HUES6 (cell line): ENCODE data around the gene MTFP1.
A peak's percentile ranks its signal among the peaks of the same experiment; 100 is the strongest.
"Not testable (repeated sequence)": the region's sequence is repeated elsewhere in the genome, so short reads cannot be mapped to it uniquely, and the experiment has no call there.

Source experiments
- H3K27ac ChIP-seq: 2 replicates; pipeline ENCODE4 v1.7.0; 2013; ENCODE audit warnings: low read depth, mild to moderate bottlenecking, low read length, inconsistent platforms
- H3K27me3 ChIP-seq: 2 replicates; pipeline ENCODE4 v1.6.1; 2013; ENCODE audit warnings: low read length; ENCODE audit not compliant: control insufficient read depth, insufficient read depth
- H3K36me3 ChIP-seq: 2 replicates; pipeline ENCODE4 v1.6.1; 2013; ENCODE audit warnings: low read length; ENCODE audit not compliant: control insufficient read depth, insufficient read depth
- H3K4me1 ChIP-seq: 2 replicates; pipeline ENCODE4 v1.6.1; 2013; ENCODE audit warnings: low read length; ENCODE audit not compliant: control insufficient read depth, insufficient read depth
- H3K4me3 ChIP-seq: 2 replicates; pipeline ENCODE4 v1.5.1; 2013; ENCODE audit warnings: low read depth, low read length
- H3K9ac ChIP-seq: one replicate; pipeline ENCODE4 v1.6.1; 2013; ENCODE audit warnings: mild to moderate bottlenecking, low read length
- H3K9me3 ChIP-seq: 2 replicates; pipeline ENCODE4 v1.6.1; 2013; ENCODE audit warnings: low read depth, low read length; ENCODE audit not compliant: control insufficient read depth, insufficient read depth

The MTFP1 gene

DNA sequence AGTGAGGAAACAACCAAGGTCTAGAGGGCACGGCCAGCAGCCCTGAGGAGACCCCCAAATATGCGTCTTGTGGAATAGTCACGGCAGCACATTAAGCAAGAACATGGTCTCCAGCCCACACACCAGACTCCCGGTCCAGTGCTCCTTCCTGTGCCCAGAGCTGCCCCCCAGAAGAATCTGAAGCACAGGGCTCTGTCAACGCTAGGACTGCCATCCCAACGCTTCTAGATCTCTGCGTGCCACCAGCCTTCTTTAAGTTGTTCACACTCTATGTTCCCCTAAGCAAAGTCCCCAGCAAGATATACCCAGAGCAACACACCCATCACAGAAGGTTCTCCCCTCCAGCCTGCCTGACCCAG lies 32.3 kb upstream of the MTFP1 start:
- Histone ChIP-seq H3K27ac (no peak overlapping the region), H3K4me1 (peaks cover 30% of the 10 kb centered on the region), H3K36me3 (no peaks in the 10 kb centered on the region), H3K4me3 (no peak overlapping the region), H3K9me3 (peaks cover 12% of the 10 kb centered on the region), H3K27me3 (peaks cover 28% of the 10 kb centered on the region), H3K9ac (no peak overlapping the region)

DNA sequence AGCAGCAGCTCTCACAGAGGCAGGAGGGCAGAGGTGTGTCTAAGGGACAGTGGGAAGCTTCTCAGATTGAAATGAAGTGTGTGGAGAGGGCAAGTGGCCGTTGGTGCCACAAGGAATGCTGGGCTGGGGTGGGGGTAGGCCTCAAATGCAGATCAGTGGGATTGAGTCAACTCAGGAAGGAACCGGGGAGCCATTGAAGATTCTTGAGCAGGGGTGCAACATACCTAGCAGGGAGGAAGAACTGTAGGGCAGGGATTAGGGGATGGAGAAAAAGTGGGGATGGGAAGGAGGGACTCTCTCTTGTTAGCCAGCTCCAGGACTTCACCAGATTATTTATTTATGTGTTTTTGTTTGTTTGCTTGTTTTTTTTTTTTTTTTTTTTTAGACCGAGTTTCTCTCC lies 31.7 kb upstream of the MTFP1 start:
- Histone ChIP-seq H3K9ac (no peak overlapping the region), H3K27me3 (peaks cover 34% of the 10 kb centered on the region), H3K27ac (no peak overlapping the region), H3K36me3 (no peaks in the 10 kb centered on the region), H3K4me1 (peaks cover 36% of the 10 kb centered on the region), H3K4me3 (no peak overlapping the region), H3K9me3 (peaks cover 12% of the 10 kb centered on the region)

DNA sequence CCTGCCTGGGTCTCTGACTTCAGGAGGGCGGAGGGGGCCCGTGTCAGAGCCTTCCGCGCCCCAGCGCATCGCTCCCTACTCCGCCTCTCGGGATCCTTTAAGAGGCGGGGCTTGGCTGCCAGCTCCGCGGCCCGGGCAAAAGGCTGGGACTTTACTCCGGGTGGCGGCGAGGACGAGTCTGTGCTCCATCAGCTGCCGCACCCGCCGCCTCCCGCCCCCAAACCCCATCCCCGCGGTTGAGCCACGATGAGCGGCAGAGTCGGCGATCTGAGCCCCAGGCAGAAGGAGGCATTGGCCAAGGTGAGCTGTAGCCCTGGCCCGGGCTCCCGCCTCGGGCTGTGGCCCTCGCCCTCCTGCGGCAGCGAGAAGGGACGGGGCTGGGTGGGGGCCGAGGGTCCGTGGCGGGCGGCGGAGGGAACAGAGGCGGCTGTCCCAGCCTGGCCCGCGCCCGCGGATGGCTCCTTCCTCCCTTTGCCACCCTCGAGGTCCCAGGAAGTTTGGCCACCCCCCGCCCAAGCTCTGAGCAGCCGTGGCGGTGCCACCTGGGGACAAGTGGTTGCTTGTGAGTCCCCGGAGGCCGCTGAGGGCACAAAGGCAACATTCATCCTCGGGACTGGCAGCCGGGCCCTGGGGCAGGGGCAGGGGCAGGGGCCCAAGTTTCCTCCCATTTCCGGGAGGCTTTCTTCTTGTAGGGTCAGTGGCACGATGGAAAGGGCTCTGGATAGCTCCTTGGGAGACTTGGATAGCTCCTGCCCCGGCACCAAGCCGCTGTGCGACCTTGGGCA lies 28.5 kb upstream of the MTFP1 start, which contains the start of gene SEC14L2:
TSS of gene SEC14L2 (plus strand) at position 148 of the 785 bp plus-strand sequence. CDS start at position 247, 99 bp downstream.
- Histone ChIP-seq H3K4me1 (peaks cover 36% of the 10 kb centered on the region), H3K9ac (no peak within 1 kb of the TSS), H3K36me3 (no peaks in the 10 kb centered on the region), H3K27ac (no peak within 1 kb of the TSS), H3K27me3 (peaks cover 37% of the 10 kb centered on the region), H3K9me3 (no peaks in the 10 kb centered on the region), H3K4me3 (peak within 1 kb of the TSS; percentile 75)

GRCh38 chr22:30397656-30398635 lies 27.6 kb upstream of the MTFP1 start:
- no peak overlapping the region for H3K9ac ChIP-seq
- H3K36me3 ChIP-seq: no peaks in the 10 kb centered on the region
- H3K4me1 ChIP-seq: peaks cover 34% of the 10 kb centered on the region
- H3K27ac ChIP-seq: no peak overlapping the region
- peaks cover 37% of the 10 kb centered on the region for H3K27me3 ChIP-seq
- no peaks in the 10 kb centered on the region for H3K9me3 ChIP-seq
- H3K4me3 ChIP-seq: peak overlapping the region; percentile 75

GRCh38 chr22:30398685-30399680 lies 26.6 kb upstream of the MTFP1 start:
- Histone ChIP-seq H3K4me3 (no peak overlapping the region; the same call in 1 of the 2 replicates), H3K36me3 (no peaks in the 10 kb centered on the region), H3K27me3 (peaks cover 37% of the 10 kb centered on the region), H3K9me3 (no peaks in the 10 kb centered on the region), H3K4me1 (peaks cover 29% of the 10 kb centered on the region), H3K9ac (no peak overlapping the region), H3K27ac (no peak overlapping the region)

DNA sequence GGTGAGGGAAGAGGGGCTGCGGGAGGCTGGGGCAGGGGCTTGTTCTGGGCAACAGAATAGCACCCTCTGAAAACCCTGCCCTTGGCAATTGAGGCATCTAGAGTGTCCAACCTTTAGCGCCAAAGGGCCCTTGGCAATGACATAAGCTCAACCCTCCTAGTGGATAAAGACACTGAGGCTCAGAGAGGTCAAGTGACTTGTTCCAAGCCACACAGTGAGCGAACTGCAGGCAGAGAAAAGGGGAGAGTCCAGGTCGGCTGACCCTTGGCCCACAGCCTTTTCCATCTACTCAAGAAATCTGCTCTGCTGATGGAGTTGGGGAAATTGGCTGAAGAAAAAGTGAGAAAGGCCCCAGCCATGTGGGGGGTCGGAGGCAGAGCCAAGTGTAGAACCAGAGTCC lies 25.9 kb upstream of the MTFP1 start:
- Histone ChIP-seq H3K9ac (no peak overlapping the region), H3K36me3 (no peaks in the 10 kb centered on the region), H3K9me3 (no peaks in the 10 kb centered on the region), H3K4me1 (peaks cover 29% of the 10 kb centered on the region), H3K27me3 (peaks cover 37% of the 10 kb centered on the region), H3K27ac (no peak overlapping the region), H3K4me3 (no peak overlapping the region)

DNA sequence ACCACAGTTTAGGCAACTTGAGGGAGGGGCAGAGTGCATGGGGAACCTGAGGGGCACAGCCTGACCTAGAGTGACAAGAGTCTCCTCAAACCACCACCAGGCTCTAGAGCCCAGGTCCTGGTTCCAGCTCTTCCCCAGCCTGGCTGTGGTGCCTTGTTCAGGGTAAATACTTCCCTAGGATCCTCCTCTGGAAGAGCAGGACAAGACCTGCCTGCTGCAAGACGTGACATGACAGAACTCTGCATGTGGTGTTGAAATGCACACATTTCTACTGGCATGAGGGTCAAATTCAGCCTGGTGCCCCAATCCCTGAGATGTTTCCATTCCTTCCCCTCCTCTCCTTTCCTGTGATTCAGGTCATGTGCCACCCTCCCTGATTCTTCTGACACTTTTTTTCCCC lies 25.4 kb upstream of the MTFP1 start:
- Histone ChIP-seq H3K4me1 (peaks cover 29% of the 10 kb centered on the region), H3K27ac (no peak overlapping the region), H3K9me3 (no peaks in the 10 kb centered on the region), H3K4me3 (no peak overlapping the region), H3K9ac (no peak overlapping the region), H3K27me3 (peaks cover 37% of the 10 kb centered on the region), H3K36me3 (no peaks in the 10 kb centered on the region)

DNA sequence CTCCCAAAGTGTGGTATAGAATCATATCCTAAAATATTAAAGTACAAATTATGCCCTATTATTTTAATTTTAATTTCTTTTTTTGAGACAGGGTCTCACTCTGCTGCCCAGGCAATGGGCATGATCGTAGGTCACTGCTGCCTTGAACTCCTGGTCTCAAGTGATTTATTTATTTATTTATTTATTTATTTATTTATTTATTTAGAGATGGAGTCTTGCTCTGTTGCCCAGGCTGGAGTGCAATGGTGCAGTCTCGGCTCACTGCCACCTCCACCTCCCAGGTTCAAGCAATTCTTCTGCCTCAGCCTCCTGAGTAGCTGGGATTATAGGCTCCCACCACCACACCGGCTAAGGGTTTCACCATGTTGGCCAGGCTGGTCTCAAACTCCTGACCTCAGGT lies 24.5 kb upstream of the MTFP1 start:
- peaks cover 29% of the 10 kb centered on the region for H3K4me1 ChIP-seq

DNA sequence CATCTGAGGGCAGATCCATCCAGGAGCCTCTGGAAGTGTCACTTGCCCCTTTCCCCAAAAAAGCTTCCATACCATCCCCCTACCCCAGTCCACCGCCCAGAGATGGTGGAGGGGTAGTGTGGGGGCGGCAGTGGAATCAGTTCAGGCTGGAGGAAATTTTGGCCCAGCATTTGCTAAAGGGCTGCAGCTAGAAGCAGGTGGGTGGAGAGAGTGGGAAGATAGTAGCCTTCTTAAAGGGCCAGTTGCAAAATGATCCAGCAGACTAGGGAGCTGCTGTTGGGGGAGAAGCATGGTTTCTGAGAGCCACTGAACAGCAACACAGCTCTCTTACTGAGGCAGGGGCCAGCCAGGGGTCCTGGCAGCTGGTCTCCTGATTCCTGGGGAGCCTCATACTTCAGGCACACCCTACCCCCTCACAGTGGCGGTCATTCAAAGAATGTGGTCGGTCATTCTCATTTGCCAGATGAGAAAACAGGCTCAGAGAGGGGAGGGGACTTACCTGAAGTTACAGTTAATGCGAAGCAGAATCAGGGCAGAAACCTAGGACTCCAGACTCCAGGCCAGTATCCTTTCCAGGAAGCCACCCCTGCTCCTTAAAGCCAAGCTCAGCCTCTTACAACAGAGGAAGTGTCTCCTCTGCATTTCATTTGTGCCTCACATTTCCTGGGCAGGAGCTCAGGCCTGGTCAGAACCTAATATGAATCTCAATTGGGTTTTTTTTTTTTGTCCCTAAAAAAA lies 23.4 kb upstream of the MTFP1 start:
- Histone ChIP-seq H3K4me3 (no peak overlapping the region), H3K27me3 (peaks cover 20% of the 10 kb centered on the region), H3K9ac (no peak overlapping the region), H3K9me3 (no peaks in the 10 kb centered on the region), H3K27ac (no peak overlapping the region), H3K4me1 (peaks cover 26% of the 10 kb centered on the region), H3K36me3 (peaks cover 4% of the 10 kb centered on the region)

More for the DNA sequence above, 24.5 kb upstream of the MTFP1 start:
- H3K4me3 ChIP-seq, H3K27ac ChIP-seq, H3K9ac ChIP-seq, H3K9me3 ChIP-seq, H3K36me3 ChIP-seq: not testable (repeated sequence)
- H3K27me3 ChIP-seq: peaks cover 32% of the 10 kb centered on the region

- H3K4me1 ChIP-seq: peaks cover 22% of the 10 kb centered on the region
- H3K27ac ChIP-seq, H3K9me3 ChIP-seq, H3K9ac ChIP-seq, H3K4me3 ChIP-seq, H3K36me3 ChIP-seq: not testable (repeated sequence)
- peaks cover 15% of the 10 kb centered on the region for H3K27me3 ChIP-seq
Measured at GRCh38 chr22:30402766-30403104, 22.8 kb upstream of the MTFP1 start.
